CD4-positive, alpha-beta memory T cell (primary cell): ENCODE measurements around the gene TMX3. TPM values are rescaled to one million over a fixed set of nuclear protein-coding genes. Genes with fewer than 3 reads are reported as not detected.
A peak's percentile ranks its signal among the peaks of the same experiment; 100 is the strongest.

Source experiments
- CTCF ChIA-PET: fragments of 350-600 bp; sonication (Branson Sonifier 250); formaldehyde crosslinking; loops from one replicate; lab custom pipeline; 2021; ENCODE audit warnings: inconsistent platforms; ENCODE audit not compliant: partially characterized antibody; lab: Charles Lee
- POLR2A ChIA-PET: fragments of 350-600 bp; sonication (Branson Sonifier 250); formaldehyde crosslinking; loops from one replicate; lab custom pipeline; 2021; ENCODE audit not compliant: partially characterized antibody; lab: Charles Lee
- DNase-seq, 5 donors: peaks; one replicate each; pipeline versions ENCODE4 v3.0.0 to v3.0.0-alpha.2; 2020 to 2022; ENCODE audit warnings: mixed read lengths in 1 of 5
- H3K27ac ChIP-seq: one replicate; pipeline ENCODE4 v1.7.0; 2013; ENCODE audit warnings: low read depth, low read length
- H3K27me3 ChIP-seq: 2 replicates; pipeline ENCODE4 v1.7.0; 2013; ENCODE audit warnings: mild to moderate bottlenecking, low read length, moderate library complexity; ENCODE audit not compliant: insufficient read depth
- H3K36me3 ChIP-seq: 2 replicates; pipeline ENCODE4 v1.7.0; 2013; ENCODE audit warnings: mild to moderate bottlenecking, low read length, moderate library complexity; ENCODE audit not compliant: insufficient read depth
- H3K4me1 ChIP-seq: 2 replicates; pipeline ENCODE4 v1.7.0; 2013; ENCODE audit warnings: mild to moderate bottlenecking, low read length, moderate library complexity; ENCODE audit not compliant: insufficient read depth
- H3K4me3 ChIP-seq, 2 donors: one replicate each; pipeline ENCODE4 v1.7.0; 2013; ENCODE audit warnings: low read length in 2 of 2, mild to moderate bottlenecking in 1 of 2
- H3K9me3 ChIP-seq, 2 donors: one replicate each; pipeline ENCODE4 v1.7.0; 2013; ENCODE audit warnings: low read length in 2 of 2, control low read depth in 1 of 2; ENCODE audit not compliant: control insufficient read depth in 1 of 2
- H3K27ac Mint-ChIP-seq, 7 donors: one replicate each; pipeline ENCODE4 v1.8.0; 2020 to 2021; ENCODE audit warnings: mixed read lengths in 7 of 7, mild to moderate bottlenecking in 6 of 7, inconsistent platforms in 3 of 7, moderate library complexity in 3 of 7
- H3K27me3 Mint-ChIP-seq, 2 donors: one replicate each; pipeline ENCODE4 v1.8.0; 2020 to 2021; ENCODE audit warnings: mixed read lengths in 2 of 2
- H3K36me3 Mint-ChIP-seq, 2 donors: one replicate each; pipeline ENCODE4 v1.8.0; 2020 to 2021; ENCODE audit warnings: mixed read lengths in 2 of 2, inconsistent platforms in 1 of 2, mild to moderate bottlenecking in 1 of 2
- H3K4me1 Mint-ChIP-seq, 4 donors: one replicate each; pipeline ENCODE4 v1.8.0; 2020 to 2021; ENCODE audit warnings: mixed read lengths in 4 of 4, mild to moderate bottlenecking in 1 of 4
- H3K4me3 Mint-ChIP-seq, 8 donors: one replicate each; pipeline ENCODE4 v1.8.0; 2020 to 2021; ENCODE audit warnings: mixed read lengths in 8 of 8, mild to moderate bottlenecking in 7 of 8, moderate library complexity in 6 of 8, inconsistent platforms in 3 of 8
- H3K9me3 Mint-ChIP-seq, 8 donors: one replicate each; pipeline ENCODE4 v1.8.0; 2020 to 2021; ENCODE audit warnings: mixed read lengths in 8 of 8, mild to moderate bottlenecking in 5 of 8, inconsistent platforms in 3 of 8, moderate library complexity in 1 of 8
- intact Hi-C: fragments of 100-400 bp; cut with micrococcal nuclease; formaldehyde crosslinking; loops from one replicate; pipeline ENCODE4 v1.15.1; 2023
- polyA plus RNA-seq, 2 donors: library from polyadenylated mRNA; unstranded; fragments of 300-500 nt; fragmentation: Illumina TruSeq; gene quantifications; one replicate each; pipeline ENCODE4 v1.2.3, GENCODE V29; 2021
- total RNA-seq, 2 experiments: library from RNA; stranded (reverse); gene quantifications; one replicate each; pipeline ENCODE4 v1.2.3, GENCODE V29; 2021

Gene TMX3
- total and polyA plus RNA-seq, 4 experiments from 2014 or later = 19.2 to 73.6 (median 43.8) TPM

DNA sequence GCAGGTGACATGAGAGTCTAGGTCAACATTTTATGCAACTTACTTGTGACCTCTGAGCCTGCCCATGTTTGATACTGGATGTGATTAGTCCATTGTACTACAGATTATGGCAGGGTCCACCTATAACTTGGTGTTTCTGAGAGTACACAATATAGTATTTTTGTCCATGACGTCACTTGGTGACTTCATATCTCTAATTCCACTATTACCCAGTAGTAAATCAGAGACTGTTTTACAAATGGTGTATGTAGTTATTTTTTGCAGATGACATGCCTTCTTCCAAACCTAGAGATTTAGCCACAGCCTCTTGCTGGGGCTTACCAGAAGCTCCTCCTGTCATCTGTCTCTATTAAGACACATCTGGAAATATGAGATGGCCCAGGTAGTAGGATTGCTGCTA, 24.6 kb upstream of the TMX3 start:
- no peak overlapping the region for H3K27ac ChIP-seq
- Mint-ChIP-seq H3K27me3 (no peaks in the 10 kb centered on the region), H3K36me3 (no peaks in the 10 kb centered on the region), H3K4me1 (peaks cover 0 to 6% (median 1%) of the 10 kb centered on the region in 4 donors), H3K27ac (no peak overlapping the region), H3K4me3 (no peak overlapping the region), H3K9me3 (no peaks in the 10 kb centered on the region)
- DNase-seq = no peak
- H3K27me3 ChIP-seq = no peaks in the 10 kb centered on the region
- POLR2A ChIA-PET = no interaction called here
- intact Hi-C loops = no loop called here
- H3K9me3 ChIP-seq = no peaks in the 10 kb centered on the region
- H3K4me3 ChIP-seq = no peak overlapping the region
- no peaks in the 10 kb centered on the region for H3K36me3 ChIP-seq
- no peaks in the 10 kb centered on the region for H3K4me1 ChIP-seq
- CTCF ChIA-PET = no interaction called here

DNA sequence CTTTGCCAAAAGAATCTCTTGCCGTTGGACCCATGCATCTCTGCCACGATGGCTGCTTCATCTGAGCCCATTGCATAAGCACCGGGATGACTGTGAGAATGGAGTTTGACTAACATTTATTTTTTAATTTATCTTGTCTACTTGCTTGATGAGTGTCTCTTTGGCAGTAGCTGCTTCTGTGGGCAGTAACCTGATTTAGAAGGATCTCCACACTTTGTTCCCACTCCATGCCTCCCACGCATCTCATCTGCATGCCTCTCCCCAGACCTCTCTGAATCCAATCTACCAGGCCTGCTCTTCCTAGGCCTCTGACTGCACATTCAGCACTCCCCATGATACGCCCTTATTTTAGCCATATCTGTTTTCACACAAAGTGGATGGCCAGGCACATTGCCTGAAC, 23.7 kb upstream of the TMX3 start:
- POLR2A ChIA-PET = no interaction called here
- Histone ChIP-seq H3K4me1 (no peaks in the 10 kb centered on the region), H3K27me3 (no peaks in the 10 kb centered on the region), H3K9me3 (no peaks in the 10 kb centered on the region), H3K4me3 (no peak overlapping the region), H3K27ac (no peak overlapping the region), H3K36me3 (no peaks in the 10 kb centered on the region)
- no peaks in the 10 kb centered on the region for H3K9me3 Mint-ChIP-seq
- no peak overlapping the region for H3K4me3 Mint-ChIP-seq
- H3K27me3 Mint-ChIP-seq = peaks cover 0 to 1% of the 10 kb centered on the region in 2 donors
- DNase-seq = no peak
- H3K4me1 Mint-ChIP-seq = peaks cover 0 to 6% (median 1%) of the 10 kb centered on the region in 4 donors
- intact Hi-C loops = no loop called here
- no peak overlapping the region for H3K27ac Mint-ChIP-seq
- H3K36me3 Mint-ChIP-seq = no peaks in the 10 kb centered on the region
- CTCF ChIA-PET = no interaction called here

DNA sequence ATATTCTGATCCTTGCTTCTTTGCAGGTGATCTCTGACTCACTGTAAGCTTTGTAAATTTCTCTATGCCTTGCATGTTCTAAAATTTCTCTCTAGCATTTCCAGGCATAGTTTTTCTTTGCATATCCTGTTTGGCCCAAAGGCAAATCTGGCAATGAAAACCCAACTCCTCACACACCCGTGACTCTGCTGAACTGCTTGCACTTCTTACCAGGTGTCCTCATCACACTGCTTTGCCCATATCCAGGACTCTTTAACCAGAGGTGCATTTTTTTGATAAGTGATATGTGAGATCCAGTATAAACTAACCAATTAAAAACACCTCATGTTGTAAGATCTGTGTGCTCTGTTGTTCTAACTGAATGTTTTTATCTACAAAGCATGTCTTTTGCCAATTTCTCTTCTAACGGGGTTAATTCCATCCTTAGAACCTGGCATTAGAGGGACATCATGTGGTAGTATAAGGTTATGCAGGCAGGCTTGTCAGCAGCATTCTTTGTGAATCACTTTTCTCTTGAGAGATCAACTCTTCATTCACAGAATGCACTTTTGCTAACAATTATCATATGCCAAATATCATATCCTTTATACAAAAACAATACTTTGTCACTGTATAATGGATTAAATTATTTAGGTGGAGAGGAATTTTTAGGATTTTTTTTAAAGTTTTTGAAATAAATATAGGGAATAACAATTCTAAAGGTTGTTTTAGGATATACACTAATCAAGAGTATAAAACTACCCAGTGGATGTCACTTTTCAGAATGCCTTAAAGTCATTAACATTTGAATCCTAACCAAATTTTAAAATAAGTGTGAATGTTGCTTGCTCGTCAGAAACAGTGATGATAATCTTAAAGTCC, 20.8 kb upstream of the TMX3 start:
- ChIA-PET CTCF (interaction anchor here (1.4 kb wide), 1 partner anchor 1220 kb away, joined by 3 read pairs; no protein-coding TSS in a partner anchor), POLR2A (no interaction called here)
- DNase-seq = peak in 4 of 5 donors; percentile 17 to 32 (median 26)
- no peak overlapping the region for H3K27ac Mint-ChIP-seq
- no peak overlapping the region for H3K27ac ChIP-seq
- H3K27me3 ChIP-seq = no peaks in the 10 kb centered on the region
- H3K4me3 Mint-ChIP-seq = no peak overlapping the region
- peaks cover 0 to 1% of the 10 kb centered on the region in 2 donors for H3K27me3 Mint-ChIP-seq
- no peaks in the 10 kb centered on the region for H3K9me3 ChIP-seq
- H3K4me1 Mint-ChIP-seq = peaks cover 0 to 6% (median 1%) of the 10 kb centered on the region in 4 donors
- H3K36me3 ChIP-seq = no peaks in the 10 kb centered on the region
- intact Hi-C loops = loop anchor here (1.0 kb wide), 1 partner anchor 1518 kb away; no protein-coding TSS in a partner anchor
- no peak overlapping the region for H3K4me3 ChIP-seq
- H3K9me3 Mint-ChIP-seq = no peaks in the 10 kb centered on the region
- H3K36me3 Mint-ChIP-seq = no peaks in the 10 kb centered on the region
- no peaks in the 10 kb centered on the region for H3K4me1 ChIP-seq

DNA sequence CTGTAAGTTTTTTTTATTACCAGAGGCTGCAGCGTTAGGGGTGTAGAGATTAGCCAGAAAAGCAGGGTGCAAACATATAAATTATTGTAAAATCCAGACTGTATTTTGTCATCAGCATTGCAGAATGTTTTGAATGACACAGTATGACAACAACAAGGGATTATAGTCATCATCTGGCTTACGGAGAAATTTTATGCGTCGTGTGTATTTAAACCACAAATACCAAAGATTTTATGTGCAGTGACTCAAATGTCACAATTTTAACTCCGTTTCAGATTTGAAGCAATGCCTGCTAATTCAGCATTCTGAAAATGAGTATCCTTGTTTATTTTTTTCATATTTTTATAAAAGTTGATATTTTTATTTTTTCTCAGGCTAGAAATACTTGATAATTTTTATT, 19.4 kb upstream of the TMX3 start:
- ChIA-PET CTCF (interaction anchor here (0.9 to 1.5 kb wide), 3 partner anchors 16 to 74 kb away, joined by 3 to 5 read pairs (median 3); no protein-coding TSS in a partner anchor), POLR2A (no interaction called here)
- Histone ChIP-seq H3K4me1 (no peaks in the 10 kb centered on the region), H3K9me3 (no peaks in the 10 kb centered on the region), H3K36me3 (no peaks in the 10 kb centered on the region), H3K4me3 (no peak overlapping the region), H3K27me3 (no peaks in the 10 kb centered on the region), H3K27ac (no peak overlapping the region)
- no peaks in the 10 kb centered on the region for H3K36me3 Mint-ChIP-seq
- no peaks in the 10 kb centered on the region for H3K9me3 Mint-ChIP-seq
- H3K27ac Mint-ChIP-seq = peak overlapping the region in 1 of 7 donors; percentile 43
- no peak for DNase-seq
- no peak overlapping the region for H3K4me3 Mint-ChIP-seq
- peaks cover 0 to 2% of the 10 kb centered on the region in 2 donors for H3K27me3 Mint-ChIP-seq
- intact Hi-C loops = no loop called here
- peaks cover 0 to 6% (median 1%) of the 10 kb centered on the region in 4 donors for H3K4me1 Mint-ChIP-seq

DNA sequence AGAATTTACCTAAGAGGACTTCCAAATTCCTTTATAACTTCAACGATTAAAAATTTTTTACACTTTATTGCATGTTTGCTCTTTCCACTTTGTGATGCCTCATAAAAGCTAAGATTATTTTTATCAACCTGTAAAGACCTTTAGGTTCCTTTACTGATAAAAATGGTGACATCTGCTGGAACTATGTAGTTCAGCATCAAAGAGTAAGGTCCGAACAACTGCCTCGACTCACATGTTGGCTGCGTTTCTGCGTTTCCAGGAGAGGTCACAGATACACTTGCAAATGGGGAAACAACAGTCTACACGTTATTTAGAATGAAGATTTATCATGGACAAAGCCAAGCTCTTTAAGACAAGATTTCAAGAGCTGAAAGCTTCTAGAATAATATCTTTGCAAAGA, 18.8 kb upstream of the TMX3 start:
- DNase-seq = no peak
- H3K4me3 ChIP-seq = no peak overlapping the region
- no peaks in the 10 kb centered on the region for H3K9me3 Mint-ChIP-seq
- no peak overlapping the region for H3K27ac ChIP-seq
- H3K27ac Mint-ChIP-seq = no peak overlapping the region
- no peaks in the 10 kb centered on the region for H3K4me1 ChIP-seq
- peaks cover 0 to 6% (median 1%) of the 10 kb centered on the region in 4 donors for H3K4me1 Mint-ChIP-seq
- peaks cover 0 to 3% of the 10 kb centered on the region in 2 donors for H3K27me3 Mint-ChIP-seq
- no peak overlapping the region for H3K4me3 Mint-ChIP-seq
- no peaks in the 10 kb centered on the region for H3K9me3 ChIP-seq
- H3K36me3 Mint-ChIP-seq = no peaks in the 10 kb centered on the region
- intact Hi-C loops = no loop called here
- ChIA-PET POLR2A (no interaction called here), CTCF (interaction anchor here (0.9 to 1.5 kb wide), 3 partner anchors 15 to 73 kb away, joined by 3 to 5 read pairs (median 3); no protein-coding TSS in a partner anchor)
- H3K36me3 ChIP-seq = no peaks in the 10 kb centered on the region
- no peaks in the 10 kb centered on the region for H3K27me3 ChIP-seq

DNA sequence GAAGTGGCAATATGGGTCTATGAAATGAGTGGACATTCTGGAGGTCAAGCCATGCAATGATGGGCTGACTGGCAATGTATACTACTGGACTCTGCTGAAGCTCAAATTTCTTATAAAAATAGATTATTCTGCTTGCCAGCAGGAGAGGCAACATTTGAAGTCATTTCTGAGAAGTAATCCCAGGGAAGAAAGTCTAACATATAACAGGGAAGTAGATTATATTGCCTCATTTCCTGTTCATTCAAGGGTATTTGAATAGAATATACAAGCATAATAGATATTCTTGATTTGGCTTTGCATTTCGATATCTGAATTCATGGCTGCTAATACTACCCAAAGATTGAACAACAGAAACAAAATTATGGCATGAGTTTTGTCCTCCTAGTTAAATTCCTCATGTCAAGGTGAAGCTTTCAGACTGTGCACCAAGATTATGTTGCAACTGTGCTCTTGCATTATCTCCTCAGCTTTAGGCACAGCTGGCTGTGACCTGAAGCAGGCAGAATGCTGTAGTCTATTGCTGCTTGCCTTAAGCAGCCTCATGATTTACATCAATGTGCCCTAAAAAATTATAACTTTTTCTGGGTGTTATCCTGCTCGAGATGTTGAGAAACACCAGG, 13.3 kb upstream of the TMX3 start:
- Histone ChIP-seq H3K27ac (no peak overlapping the region), H3K4me1 (no peaks in the 10 kb centered on the region), H3K36me3 (no peaks in the 10 kb centered on the region), H3K9me3 (no peaks in the 10 kb centered on the region), H3K4me3 (no peak overlapping the region), H3K27me3 (no peaks in the 10 kb centered on the region)
- Mint-ChIP-seq H3K4me3 (no peak overlapping the region), H3K36me3 (no peaks in the 10 kb centered on the region), H3K27me3 (peaks cover 0 to 2% of the 10 kb centered on the region in 2 donors), H3K27ac (no peak overlapping the region), H3K9me3 (no peaks in the 10 kb centered on the region), H3K4me1 (peaks cover 0 to 4% (median 1%) of the 10 kb centered on the region in 4 donors)
- intact Hi-C loops = no loop called here
- CTCF ChIA-PET = interaction anchor here (1.4 kb wide), 1 partner anchor 12 kb away, joined by 3 read pairs; no protein-coding TSS in a partner anchor
- POLR2A ChIA-PET = no interaction called here
- DNase-seq = no peak

DNA sequence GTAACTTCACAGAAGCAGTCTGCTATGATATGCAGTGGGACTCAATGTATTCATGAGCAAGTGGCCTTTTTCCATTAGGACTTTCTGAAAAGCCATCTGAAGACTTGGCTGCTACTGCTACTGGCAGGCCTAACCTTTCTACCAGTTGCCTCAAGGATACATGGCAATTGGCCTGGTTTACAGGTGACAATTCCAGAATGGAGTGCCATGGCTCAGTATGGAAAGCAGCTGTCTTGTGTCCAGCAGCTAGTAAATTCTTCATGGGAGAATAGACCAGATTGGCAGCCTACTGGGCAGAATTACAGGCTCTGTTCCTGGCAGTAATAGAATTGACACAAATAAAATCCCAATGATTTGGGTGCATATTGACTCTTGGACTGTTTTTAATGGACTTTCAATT, 12.6 kb upstream of the TMX3 start:
- no peak overlapping the region for H3K4me3 ChIP-seq
- no peaks in the 10 kb centered on the region for H3K9me3 Mint-ChIP-seq
- H3K4me1 ChIP-seq = peaks cover 2% of the 10 kb centered on the region
- no peaks in the 10 kb centered on the region for H3K27me3 ChIP-seq
- CTCF ChIA-PET = no interaction called here
- no peak overlapping the region for H3K4me3 Mint-ChIP-seq
- H3K9me3 ChIP-seq = no peaks in the 10 kb centered on the region
- H3K27ac ChIP-seq = no peak overlapping the region
- no peaks in the 10 kb centered on the region for H3K36me3 ChIP-seq
- intact Hi-C loops = no loop called here
- no peak for DNase-seq
- peaks cover 0 to 2% of the 10 kb centered on the region in 2 donors for H3K27me3 Mint-ChIP-seq
- POLR2A ChIA-PET = no interaction called here
- peaks cover 0 to 11% (median 2%) of the 10 kb centered on the region in 4 donors for H3K4me1 Mint-ChIP-seq
- no peaks in the 10 kb centered on the region for H3K36me3 Mint-ChIP-seq
- H3K27ac Mint-ChIP-seq = no peak overlapping the region
